Measurements from ENCODE around the gene AK4.
A peak's percentile ranks its signal among the peaks of the same experiment; 100 is the strongest.

AK4 gene

GRCh38 chr1:65146908-65147423 is 1.0 kb upstream of the AK4 start:
- no peak for DNase-seq (ENCODE audit: low read depth)
- peak overlapping the region; percentile 68 for H3K4me3 ChIP-seq (replicated peaks; ENCODE audit: low read depth, low read length)
- no peak for TF ChIP-seq CTCF (IDR thresholded peaks at IDR 0.05; ENCODE audit: low read length, missing control alignments)

GRCh38 chr1:65147424-65148177 is 402 bp upstream of the AK4 start:
- peak; percentile 36 for DNase-seq (ENCODE audit: low read depth)
- TF ChIP-seq CTCF (IDR thresholded peaks at IDR 0.05; ENCODE audit: low read length, missing control alignments), result no peak

GRCh38 chr1:65148548-65149350 is 746 bp downstream of the AK4 start:
- peak; percentile 56 for DNase-seq (ENCODE audit: low read depth)
- H3K4me3 ChIP-seq (replicated peaks; ENCODE audit: low read depth, low read length), result peak overlapping the region; percentile 68
- no peak for TF ChIP-seq CTCF (IDR thresholded peaks at IDR 0.05; ENCODE audit: low read length, missing control alignments)

More at GRCh38 chr1:65147424-65148177, 402 bp upstream of the AK4 start:
- H3K4me3 ChIP-seq (replicated peaks; ENCODE audit: low read depth, low read length), result peak overlapping the region; percentile 68

- H3K4me3 ChIP-seq (replicated peaks; ENCODE audit: low read depth, low read length), result peak overlapping the region; percentile 68
- TF ChIP-seq CTCF (IDR thresholded peaks at IDR 0.05; ENCODE audit: low read length, missing control alignments), result no peak
- DNase-seq (ENCODE audit: low read depth), result peak; percentile 35
Measured at GRCh38 chr1:65149351-65150107, 1.5 kb downstream of the AK4 start.

GRCh38 chr1:65150108-65150463 is 2.1 kb downstream of the AK4 start:
- DNase-seq (ENCODE audit: low read depth), result no peak
- no peak overlapping the region for H3K4me3 ChIP-seq (replicated peaks; ENCODE audit: low read depth, low read length)
- TF ChIP-seq CTCF (IDR thresholded peaks at IDR 0.05; ENCODE audit: low read length, missing control alignments), result no peak

- DNase-seq (ENCODE audit: low read depth), result no peak
- no peak overlapping the region for H3K4me3 ChIP-seq (replicated peaks; ENCODE audit: low read depth, low read length)
- TF ChIP-seq CTCF (IDR thresholded peaks at IDR 0.05; ENCODE audit: low read length, missing control alignments), result no peak
Measured at GRCh38 chr1:65150583-65151263, 2.7 kb downstream of the AK4 start.
